Activated naive CD8-positive, alpha-beta T cell (primary cell): Measurements from ENCODE around the gene GNAS-AS1.

Source experiments
- H3K27ac Mint-ChIP-seq: one replicate; pipeline ENCODE4 v1.8.0; 2021; ENCODE audit warnings: mixed read lengths
- H3K27me3 Mint-ChIP-seq: one replicate; pipeline ENCODE4 v1.8.0; 2021; ENCODE audit warnings: mixed read lengths
- H3K36me3 Mint-ChIP-seq: one replicate; pipeline ENCODE4 v1.8.0; 2021; ENCODE audit warnings: mixed read lengths
- H3K4me1 Mint-ChIP-seq: one replicate; pipeline ENCODE4 v1.8.0; 2021; ENCODE audit warnings: low read depth, mixed read lengths
- H3K4me3 Mint-ChIP-seq: one replicate; pipeline ENCODE4 v1.8.0; 2021; ENCODE audit warnings: mild to moderate bottlenecking, mixed read lengths
- H3K9me3 Mint-ChIP-seq: one replicate; pipeline ENCODE4 v1.8.0; 2021; ENCODE audit warnings: low read depth, mixed read lengths

The GNAS-AS1 gene

GRCh38 chr20:58783511-58784011, 67.1 kb downstream of the GNAS-AS1 start:
- Mint-ChIP-seq H3K36me3 (no peaks in the 10 kb centered on the region), H3K4me3 (no peak overlapping the region), H3K27ac (no peak overlapping the region), H3K27me3 (peaks cover 5% of the 10 kb centered on the region), H3K4me1 (no peaks in the 10 kb centered on the region), H3K9me3 (no peaks in the 10 kb centered on the region)

GRCh38 chr20:58781138-58781537, 69.6 kb downstream of the GNAS-AS1 start:
- Mint-ChIP-seq H3K4me1 (no peaks in the 10 kb centered on the region), H3K27me3 (peaks cover 8% of the 10 kb centered on the region), H3K36me3 (no peaks in the 10 kb centered on the region), H3K9me3 (no peaks in the 10 kb centered on the region), H3K27ac (no peak overlapping the region), H3K4me3 (no peak overlapping the region)

DNA sequence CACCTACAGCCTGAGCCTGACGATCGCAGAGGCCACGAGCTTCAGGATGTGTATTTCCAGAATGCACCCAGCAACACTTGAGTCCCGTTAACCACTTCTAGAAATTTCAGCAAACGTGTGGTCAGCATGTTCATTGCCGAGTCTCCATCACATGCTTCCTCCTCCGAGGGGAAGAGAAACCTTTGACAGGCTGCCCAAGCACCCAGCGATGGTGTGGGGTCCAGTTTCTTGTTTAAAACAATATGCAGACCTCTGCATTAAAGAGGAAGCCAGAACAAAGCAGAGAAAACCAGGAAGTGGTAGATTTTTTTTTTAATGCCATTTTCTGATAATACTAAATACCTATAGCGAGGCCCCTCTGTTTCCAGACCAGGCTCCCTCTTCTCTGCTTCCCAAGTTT, 71.9 kb downstream of the GNAS-AS1 start:
- H3K4me1 Mint-ChIP-seq: no peaks in the 10 kb centered on the region
- H3K36me3 Mint-ChIP-seq: no peaks in the 10 kb centered on the region
- no peaks in the 10 kb centered on the region for H3K9me3 Mint-ChIP-seq
- H3K4me3 Mint-ChIP-seq: no peak overlapping the region
- H3K27ac Mint-ChIP-seq: no peak overlapping the region
- H3K27me3 Mint-ChIP-seq: peaks cover 5% of the 10 kb centered on the region

GRCh38 chr20:58777657-58778056, 73.0 kb downstream of the GNAS-AS1 start:
- Mint-ChIP-seq H3K27ac (no peak overlapping the region), H3K27me3 (peaks cover 5% of the 10 kb centered on the region), H3K36me3 (no peaks in the 10 kb centered on the region), H3K9me3 (no peaks in the 10 kb centered on the region), H3K4me3 (no peak overlapping the region), H3K4me1 (no peaks in the 10 kb centered on the region)

GRCh38 chr20:58776109-58776508, 74.6 kb downstream of the GNAS-AS1 start:
- H3K27me3 Mint-ChIP-seq: peaks cover 5% of the 10 kb centered on the region
- no peaks in the 10 kb centered on the region for H3K4me1 Mint-ChIP-seq
- H3K27ac Mint-ChIP-seq: no peak overlapping the region
- H3K9me3 Mint-ChIP-seq: no peaks in the 10 kb centered on the region
- H3K4me3 Mint-ChIP-seq: no peak overlapping the region
- no peaks in the 10 kb centered on the region for H3K36me3 Mint-ChIP-seq

DNA sequence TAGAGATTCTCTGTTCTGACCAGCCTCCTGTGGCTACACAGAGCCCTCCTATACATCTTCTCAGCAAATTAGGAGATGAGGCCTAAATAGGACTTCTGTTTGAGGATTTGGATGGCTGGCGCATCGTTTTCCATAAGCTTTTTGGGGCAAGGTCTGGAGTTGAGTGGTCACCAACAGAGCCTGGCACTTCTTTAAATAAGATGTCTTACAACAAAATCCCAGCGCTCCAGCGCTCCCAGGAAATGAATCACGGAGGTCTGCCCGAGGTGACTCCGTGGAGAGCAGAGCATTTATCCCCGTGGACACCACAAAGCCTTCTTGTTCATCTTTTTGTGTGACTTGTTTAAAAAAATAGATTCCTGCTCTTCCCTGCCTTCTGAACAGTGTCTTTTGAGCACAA, 75.3 kb downstream of the GNAS-AS1 start:
- H3K27ac Mint-ChIP-seq: no peak overlapping the region

DNA sequence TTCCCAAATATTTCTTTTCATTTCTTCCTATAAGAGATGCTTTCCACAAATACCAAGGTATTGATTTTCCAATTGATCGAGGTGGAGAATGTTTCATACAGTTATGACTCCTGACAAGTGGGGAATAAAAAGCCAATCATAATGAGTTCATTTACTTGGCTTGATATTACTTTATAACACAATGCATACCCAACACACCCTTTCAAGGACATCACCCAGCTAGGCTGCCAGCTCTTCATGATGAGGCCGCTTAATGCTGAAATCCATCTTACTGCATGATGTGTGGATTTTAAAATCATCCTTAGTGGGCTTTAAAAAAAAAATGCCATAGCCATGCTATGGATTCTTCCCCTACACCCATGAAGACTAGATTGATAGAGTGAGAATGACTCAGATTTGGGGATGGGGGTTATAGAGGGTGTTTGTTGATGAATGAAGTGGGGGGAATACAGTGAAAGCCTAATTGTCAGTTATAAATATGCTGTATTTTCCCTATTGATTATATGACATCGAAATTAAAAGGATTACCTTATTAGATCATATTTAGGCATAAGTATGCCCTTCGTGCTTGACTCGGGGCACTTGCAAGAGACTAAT, 75.9 kb downstream of the GNAS-AS1 start:
- no peak overlapping the region for H3K4me3 Mint-ChIP-seq
- H3K4me1 Mint-ChIP-seq: no peaks in the 10 kb centered on the region
- no peak overlapping the region for H3K27ac Mint-ChIP-seq
- no peaks in the 10 kb centered on the region for H3K9me3 Mint-ChIP-seq
- H3K27me3 Mint-ChIP-seq: peaks cover 6% of the 10 kb centered on the region
- H3K36me3 Mint-ChIP-seq: no peaks in the 10 kb centered on the region

More for the DNA sequence above, 75.3 kb downstream of the GNAS-AS1 start:
- Mint-ChIP-seq H3K4me3 (no peak overlapping the region), H3K27me3 (peaks cover 4% of the 10 kb centered on the region), H3K36me3 (no peaks in the 10 kb centered on the region), H3K4me1 (no peaks in the 10 kb centered on the region), H3K9me3 (no peaks in the 10 kb centered on the region)

DNA sequence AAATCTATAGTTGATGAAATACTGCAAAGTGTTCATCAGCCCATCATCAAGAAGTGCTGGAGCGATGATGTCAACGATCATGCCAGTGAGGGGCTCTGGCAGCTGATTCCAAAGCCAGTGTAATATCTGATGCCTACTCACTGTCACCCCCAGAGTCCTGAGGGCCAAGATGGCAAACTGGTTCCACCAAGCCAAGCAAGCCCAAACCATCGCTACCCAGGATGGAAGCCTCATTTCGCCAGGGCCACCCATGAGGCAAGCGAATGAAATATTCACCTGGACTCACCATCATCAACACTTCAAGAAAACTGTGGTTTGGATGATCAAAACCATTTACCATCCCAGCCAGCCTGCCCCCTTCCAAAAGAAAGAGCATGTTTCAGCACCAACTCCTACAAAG, 76.5 kb downstream of the GNAS-AS1 start:
- Mint-ChIP-seq H3K27me3 (peaks cover 7% of the 10 kb centered on the region), H3K4me3 (no peak overlapping the region), H3K9me3 (no peaks in the 10 kb centered on the region), H3K4me1 (no peaks in the 10 kb centered on the region), H3K36me3 (no peaks in the 10 kb centered on the region), H3K27ac (no peak overlapping the region)

DNA sequence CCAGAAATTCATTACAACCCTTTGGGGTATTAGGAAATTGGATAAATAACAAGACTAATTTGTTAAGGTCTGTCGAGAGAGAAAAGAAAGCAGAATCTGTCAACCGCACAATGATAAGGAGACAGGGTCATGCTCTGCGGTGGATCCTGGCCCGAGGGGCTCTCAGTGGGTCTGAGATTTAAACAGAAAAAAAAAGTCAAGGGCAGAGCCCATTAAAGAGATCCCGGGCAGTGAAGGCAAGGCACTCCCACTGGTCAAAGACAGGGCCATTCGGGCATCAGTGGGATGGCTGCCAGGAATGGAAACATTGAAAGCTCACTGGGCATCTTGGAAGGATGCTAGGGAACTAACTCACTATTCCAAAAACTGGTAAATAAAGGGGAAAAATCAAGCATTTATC, 77.9 kb downstream of the GNAS-AS1 start:
- Mint-ChIP-seq H3K4me3 (no peak overlapping the region), H3K36me3 (no peaks in the 10 kb centered on the region), H3K27ac (no peak overlapping the region), H3K9me3 (no peaks in the 10 kb centered on the region), H3K4me1 (no peaks in the 10 kb centered on the region), H3K27me3 (peaks cover 10% of the 10 kb centered on the region)
